Peyer's patch (tissue), 4 donors: ENCODE results near the gene GLTP.

Source experiments
- POLR2A ChIP-seq, 2 donors: fragments of 450-650 bp; IDR thresholded peaks; one replicate each; pipeline ENCODE4 v1.5.1; 2017; ENCODE audit warnings: antibody characterized with exemption in 2 of 2, mild to moderate bottlenecking in 2 of 2, moderate library complexity in 2 of 2
- TF ChIP-seq, protein P1 (sequence below), 6 experiments: fragments of 450-650 bp in 4 of 6; fragments of 200-600 bp in 2 of 6; sonication (generic) in 1 of 6; IDR thresholded peaks; one replicate each; pipeline ENCODE4 v1.5.1; 2017 to 2019; ENCODE audit warnings: antibody characterized with exemption in 6 of 6, mild to moderate bottlenecking in 3 of 6, moderate library complexity in 1 of 6

DNA sequence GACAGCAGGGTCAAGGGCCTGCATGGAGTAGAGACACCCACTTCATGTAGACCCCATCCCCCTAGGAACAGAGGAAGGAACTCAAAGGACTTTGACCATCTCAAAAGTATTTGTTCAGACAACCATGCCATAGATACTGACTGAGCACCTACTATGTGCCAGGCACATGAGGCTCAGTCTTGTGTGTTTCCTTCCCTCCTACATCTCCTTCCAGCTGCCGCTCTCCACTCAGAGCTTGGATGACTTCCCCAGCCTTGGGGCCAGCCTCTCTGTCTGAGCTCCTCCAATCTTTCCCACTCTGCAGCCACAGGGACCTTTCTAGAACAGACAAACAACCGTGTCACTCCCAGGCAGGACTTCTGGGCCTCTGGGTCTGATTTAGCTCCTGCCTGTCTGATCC lies 49.6 kb downstream of the GLTP start:
- TF ChIP-seq, protein P1, sequence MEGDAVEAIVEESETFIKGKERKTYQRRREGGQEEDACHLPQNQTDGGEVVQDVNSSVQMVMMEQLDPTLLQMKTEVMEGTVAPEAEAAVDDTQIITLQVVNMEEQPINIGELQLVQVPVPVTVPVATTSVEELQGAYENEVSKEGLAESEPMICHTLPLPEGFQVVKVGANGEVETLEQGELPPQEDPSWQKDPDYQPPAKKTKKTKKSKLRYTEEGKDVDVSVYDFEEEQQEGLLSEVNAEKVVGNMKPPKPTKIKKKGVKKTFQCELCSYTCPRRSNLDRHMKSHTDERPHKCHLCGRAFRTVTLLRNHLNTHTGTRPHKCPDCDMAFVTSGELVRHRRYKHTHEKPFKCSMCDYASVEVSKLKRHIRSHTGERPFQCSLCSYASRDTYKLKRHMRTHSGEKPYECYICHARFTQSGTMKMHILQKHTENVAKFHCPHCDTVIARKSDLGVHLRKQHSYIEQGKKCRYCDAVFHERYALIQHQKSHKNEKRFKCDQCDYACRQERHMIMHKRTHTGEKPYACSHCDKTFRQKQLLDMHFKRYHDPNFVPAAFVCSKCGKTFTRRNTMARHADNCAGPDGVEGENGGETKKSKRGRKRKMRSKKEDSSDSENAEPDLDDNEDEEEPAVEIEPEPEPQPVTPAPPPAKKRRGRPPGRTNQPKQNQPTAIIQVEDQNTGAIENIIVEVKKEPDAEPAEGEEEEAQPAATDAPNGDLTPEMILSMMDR (IDR thresholded peaks at IDR 0.05): no peak
- TF ChIP-seq POLR2A (IDR thresholded peaks at IDR 0.05): no peak
